Ovary (tissue), 9 donors: ENCODE measurements around the gene RAB31. TPM values are rescaled to one million over a fixed set of nuclear protein-coding genes. Genes with fewer than 3 reads are reported as not detected.

Source experiments
- DNase-seq, 5 donors: peaks; one replicate each; pipeline ENCODE4 v3.0.0-alpha.2; 2019 to 2020
- H3K27ac ChIP-seq, 2 donors: fragments of 200-600 bp; one replicate each; pipeline versions ENCODE4 v1.5.1 to v1.8.0; 2019 to 2022
- H3K27me3 ChIP-seq: fragments of 200-600 bp; one replicate; pipeline ENCODE4 v1.8.0; 2022
- H3K36me3 ChIP-seq: fragments of 200-600 bp; sonication (generic); one replicate; pipeline ENCODE4 v1.5.1; 2019
- H3K4me1 ChIP-seq: one replicate; pipeline ENCODE4 v1.8.1; 2013; ENCODE audit warnings: mild to moderate bottlenecking, moderate library complexity; ENCODE audit not compliant: insufficient read depth
- H3K4me3 ChIP-seq: fragments of 200-600 bp; sonication (generic); one replicate; pipeline ENCODE4 v1.5.1; 2017
- H3K9me3 ChIP-seq, 2 donors: fragments of 200-600 bp in 1 of 2; sonication (generic) in 1 of 2; one replicate each; pipeline versions ENCODE4 v1.5.1 to v1.8.1; 2013 to 2019; ENCODE audit warnings: mild to moderate bottlenecking in 1 of 2, moderate library complexity in 1 of 2
- CTCF ChIP-seq, 3 donors: fragments of 450-650 bp in 2 of 3; fragments of 200-600 bp in 1 of 3; IDR thresholded peaks; one replicate each; pipeline versions ENCODE4 v1.5.1 to v1.8.0; 2016 to 2022; ENCODE audit warnings: antibody characterized with exemption in 3 of 3, mild to moderate bottlenecking in 1 of 3
- EP300 ChIP-seq: sonication (generic); formaldehyde crosslinking; IDR thresholded peaks from one replicate; pipeline ENCODE4 v1.6.1; 2017; ENCODE audit warnings: antibody characterized with exemption
- POLR2A ChIP-seq: fragments of 450-650 bp; IDR thresholded peaks from one replicate; pipeline ENCODE4 v1.6.1; 2017; ENCODE audit warnings: antibody characterized with exemption, mild to moderate bottlenecking, moderate library complexity
- WGBS, 3 donors: extraction: QIAGEN DNeasy Blood & Tissue Kit in 1 of 3; methylation state at CpG; one replicate each; pipeline versions ENCODE4 v1.1.5 to v1.1.7; 2013 to 2017; 5-methylcytosine and 5-hydroxymethylcytosine counted together
- intact Hi-C, 4 donors: fragments of 100-400 bp; cut with DNase I; formaldehyde crosslinking; loops; one replicate each; pipeline versions ENCODE4 v1.11.0 to v1.15.1; 2022 to 2023
- polyA plus RNA-seq, 2 donors: library from polyadenylated mRNA; stranded (reverse); fragments of 200-250 nt in 1 of 2; fragments of 350-450 nt in 1 of 2; fragmentation: Illumina TruSeq in 1 of 2; extraction: RNeasy Lipid Tissue Mini Kit (QIAGEN cat#74804) in 1 of 2; gene quantifications; one replicate each; pipeline ENCODE4 v1.2.3, GENCODE V29; 2013 to 2014
- total RNA-seq, 7 donors: library from RNA; depleted of rRNA in 2 of 7; stranded (reverse); fragments of >200 nt in 2 of 7; fragmentation: NEBNext Ultra II Directional in 3 of 7; extraction: Animal tissue kit (Norgen Biotek cat#: 25700) in 3 of 7; gene quantifications; one replicate each; pipeline versions ENCODE4 v1.1.0 to v1.2.4, GENCODE V29; 2016 to 2023
- donor health status: DM: no; HTN: no; CAD: no; lungs with moderate emphysema.
- donor health status: DM: no; HTN: no; CAD: no.
- donor health status: Bipolar disorder and iron deficiency.
- donor health status: DM: yes; HTN: yes; CAD: no.
- donor health status: DM: no; HTN: no; CAD: no.
- donor health status: DM: yes; HTN: yes; CAD: no.

The RAB31 gene
- total and polyA plus RNA-seq, 9 donors: 37.9 to 188 (median 62.8) TPM

GRCh38 chr18:9802175-9803062, 94.3 kb downstream of the RAB31 start:
- H3K4me1 ChIP-seq: peaks cover 21% of the 10 kb centered on the region
- H3K9me3 ChIP-seq: no peaks in the 10 kb centered on the region
- 91 to 97% (median 96%) methylated on average over 4 of the region's 4 CpGs for WGBS, 3 donors
- no peak overlapping the region for H3K27ac ChIP-seq
- H3K36me3 ChIP-seq: no peaks in the 10 kb centered on the region
- intact Hi-C loops: loop anchor here in 1 of 4 donors (10.0 kb wide), 1 partner anchor 52 kb away; no protein-coding TSS in a partner anchor
- no peak for DNase-seq
- H3K4me3 ChIP-seq: no peak overlapping the region
- TF ChIP-seq EP300 (no peak), CTCF (IDR thresholded peaks at IDR 0.05) (no peak), POLR2A (no peak)
- H3K27me3 ChIP-seq: no peaks in the 10 kb centered on the region

- 11 to 27% (median 19%) methylated on average over 6 of the region's 6 CpGs for WGBS, 3 donors
- H3K4me3 ChIP-seq: no peak overlapping the region
- intact Hi-C loops: loop anchor here in 1 of 4 donors (10.0 kb wide), 1 partner anchor 52 kb away; no protein-coding TSS in a partner anchor
- TF ChIP-seq EP300: no peak
- no peaks in the 10 kb centered on the region for H3K27me3 ChIP-seq
- no peaks in the 10 kb centered on the region for H3K9me3 ChIP-seq
- DNase-seq: peak in 1 of 5 donors; percentile 60
- no peak overlapping the region for H3K27ac ChIP-seq
- no peaks in the 10 kb centered on the region for H3K36me3 ChIP-seq
- peaks cover 20% of the 10 kb centered on the region for H3K4me1 ChIP-seq
Observed at GRCh38 chr18:9803063-9803697, 95.1 kb downstream of the RAB31 start.

GRCh38 chr18:9803698-9804516, 95.8 kb downstream of the RAB31 start:
- DNase-seq: no peak
- no peaks in the 10 kb centered on the region for H3K36me3 ChIP-seq
- H3K4me3 ChIP-seq: no peak overlapping the region
- H3K27ac ChIP-seq: peak overlapping the region in 1 of 2 donors; percentile 12
- intact Hi-C loops: loop anchor here in 1 of 4 donors (10.0 kb wide), 1 partner anchor 51 kb away; no protein-coding TSS in a partner anchor
- no peaks in the 10 kb centered on the region for H3K9me3 ChIP-seq
- no peak for TF ChIP-seq CTCF (IDR thresholded peaks at IDR 0.05)
- TF ChIP-seq POLR2A: no peak
- no peak for TF ChIP-seq EP300
- H3K4me1 ChIP-seq: peaks cover 19% of the 10 kb centered on the region
- no peaks in the 10 kb centered on the region for H3K27me3 ChIP-seq
- WGBS, 3 donors: 61 to 79% (median 71%) methylated on average over 18 to 19 of the region's 19 CpGs

DNA sequence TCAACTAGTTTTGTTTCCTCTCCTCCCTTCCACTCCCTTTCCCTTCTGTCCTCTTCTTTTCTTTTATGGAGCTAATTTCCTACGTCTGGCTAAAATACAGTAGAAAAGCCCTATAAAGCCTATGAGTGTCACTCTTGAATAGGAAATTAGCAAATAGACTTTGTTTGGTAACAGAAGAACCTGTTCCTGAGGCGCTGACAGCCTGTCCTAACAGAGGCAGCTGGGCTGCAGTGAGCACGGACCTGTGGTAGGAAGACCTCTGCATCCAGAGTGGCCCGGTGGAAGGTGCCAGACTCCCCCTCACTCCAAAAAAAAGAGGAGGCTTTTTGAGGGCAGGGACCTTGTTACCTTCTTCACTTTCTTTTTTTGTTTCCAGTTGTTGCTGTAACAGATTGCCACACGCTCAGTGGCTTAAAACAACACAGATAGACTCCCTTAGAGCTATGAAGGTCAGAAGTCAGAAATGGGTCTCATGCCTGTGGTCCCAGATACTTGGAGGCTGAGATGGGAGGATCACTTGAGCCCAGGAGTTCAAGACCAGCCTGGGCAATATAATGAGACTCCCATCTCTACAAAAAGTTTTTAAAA, 96.5 kb downstream of the RAB31 start:
- intact Hi-C loops: loop anchor here in 1 of 4 donors (10.0 kb wide), 1 partner anchor 50 kb away; no protein-coding TSS in a partner anchor
- H3K4me3 ChIP-seq: no peak overlapping the region
- H3K27me3 ChIP-seq: no peaks in the 10 kb centered on the region
- H3K27ac ChIP-seq: no peak overlapping the region
- H3K4me1 ChIP-seq: peaks cover 19% of the 10 kb centered on the region
- TF ChIP-seq EP300 (no peak), POLR2A (no peak), CTCF (IDR thresholded peaks at IDR 0.05) (no peak)
- H3K9me3 ChIP-seq: no peaks in the 10 kb centered on the region
- no peaks in the 10 kb centered on the region for H3K36me3 ChIP-seq
- 72 to 78% (median 74%) methylated on average over 5 of the region's 5 CpGs for WGBS, 3 donors
- no peak for DNase-seq
